Islet precursor cell (in vitro differentiated cells): ENCODE data around the gene PUS1.

Experiments
- DNase-seq: peaks from one replicate; pipeline ENCODE4 v3.0.0-alpha.2; 2018

Gene PUS1

DNA sequence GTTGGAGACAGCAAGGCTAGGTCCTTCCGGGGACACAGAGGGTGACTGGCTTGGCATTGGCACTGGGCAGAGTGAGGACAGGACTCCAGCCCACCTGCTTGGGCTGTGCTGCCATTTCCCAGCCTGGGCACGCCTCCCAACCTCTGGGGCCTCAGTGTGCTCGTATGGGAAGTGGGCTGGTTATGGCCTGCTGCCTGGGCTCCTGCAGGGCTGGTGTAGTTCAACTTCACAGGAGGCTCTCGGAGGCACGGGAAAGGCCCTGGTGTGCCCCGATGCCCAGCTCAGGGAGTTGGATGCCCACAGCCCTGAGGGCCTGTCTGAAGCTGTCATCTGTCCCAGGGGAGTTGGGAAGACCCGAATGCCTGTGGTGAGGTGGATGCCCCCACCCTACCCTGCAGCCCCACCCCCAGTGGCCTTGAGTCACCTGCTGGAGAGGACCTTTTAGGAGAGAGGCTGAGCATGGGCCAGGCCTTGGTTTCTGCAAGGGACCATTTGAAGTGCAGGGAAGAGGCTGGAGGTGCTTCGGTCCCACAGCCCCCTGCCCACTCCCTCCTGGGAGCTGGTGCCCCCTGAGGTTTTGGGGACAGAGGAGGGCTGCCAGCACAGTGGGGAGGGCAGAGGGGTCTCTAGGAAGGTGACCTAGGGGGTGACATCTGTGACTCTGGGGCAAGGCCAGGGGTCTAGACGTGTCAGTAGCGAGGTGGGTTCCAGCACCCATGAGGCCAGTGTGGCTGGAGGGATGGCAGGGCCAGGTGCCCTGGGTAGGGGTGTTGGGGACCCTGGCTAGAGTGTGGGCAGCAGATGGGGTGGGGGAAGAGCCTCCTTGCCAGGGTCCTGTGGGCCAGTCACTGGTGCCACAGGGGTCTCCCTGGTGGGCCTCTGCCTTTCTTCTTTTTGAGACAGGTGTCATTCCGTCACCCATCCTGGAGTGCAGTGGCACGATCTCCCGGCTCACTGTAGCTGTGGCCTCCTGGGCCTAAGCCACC, 25.5 kb upstream of the PUS1 start:
- DNase-seq, result no peak

DNA sequence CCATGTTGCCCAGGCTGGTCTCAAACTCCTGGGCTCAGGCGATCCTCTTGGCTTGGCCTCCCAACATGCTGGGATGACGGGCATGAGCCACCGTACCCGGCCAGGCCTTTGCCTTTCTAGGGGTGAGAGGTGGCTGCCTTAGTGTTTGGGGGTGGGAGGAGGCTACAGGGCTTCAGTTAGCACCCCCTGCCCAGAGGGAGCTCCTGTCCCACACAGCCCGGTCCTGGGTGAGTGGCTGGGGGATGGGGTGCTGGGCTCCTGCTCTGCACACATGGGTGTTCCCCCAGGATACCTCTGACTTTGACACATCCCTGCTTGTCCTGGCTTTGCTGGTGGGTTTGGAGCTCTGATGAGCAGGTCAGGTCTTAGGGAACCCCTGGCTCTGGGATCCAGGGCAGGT, 24.7 kb upstream of the PUS1 start:
- DNase-seq, result no peak

DNA sequence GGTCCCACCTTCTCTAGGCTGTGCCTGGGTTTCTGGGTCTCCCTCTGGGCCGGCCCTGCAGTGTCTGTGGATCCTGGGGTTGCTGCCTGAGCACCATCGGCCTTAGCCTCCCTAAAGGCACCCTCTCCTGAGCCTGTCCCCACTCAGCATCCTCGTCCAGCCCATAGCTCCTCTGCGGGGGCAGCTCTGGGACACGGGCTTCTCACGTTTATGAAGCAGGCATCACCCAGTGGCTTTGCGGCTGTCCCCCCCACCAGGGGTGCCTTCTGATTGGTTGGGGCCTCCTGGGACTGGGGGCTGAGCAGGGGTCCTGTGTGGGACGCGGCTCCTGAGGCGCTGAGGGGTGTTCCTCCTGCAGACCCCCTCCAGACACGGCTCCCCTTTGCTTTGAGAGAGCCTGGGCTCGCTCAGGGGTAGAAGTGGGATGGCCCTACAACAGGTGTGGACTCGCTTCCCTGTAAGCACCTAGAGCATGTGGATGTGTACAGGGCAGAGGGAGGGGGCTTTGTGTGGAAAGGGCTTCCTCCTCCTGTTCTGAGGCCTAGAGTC, 23.9 kb upstream of the PUS1 start:
- DNase-seq, result no peak

DNA sequence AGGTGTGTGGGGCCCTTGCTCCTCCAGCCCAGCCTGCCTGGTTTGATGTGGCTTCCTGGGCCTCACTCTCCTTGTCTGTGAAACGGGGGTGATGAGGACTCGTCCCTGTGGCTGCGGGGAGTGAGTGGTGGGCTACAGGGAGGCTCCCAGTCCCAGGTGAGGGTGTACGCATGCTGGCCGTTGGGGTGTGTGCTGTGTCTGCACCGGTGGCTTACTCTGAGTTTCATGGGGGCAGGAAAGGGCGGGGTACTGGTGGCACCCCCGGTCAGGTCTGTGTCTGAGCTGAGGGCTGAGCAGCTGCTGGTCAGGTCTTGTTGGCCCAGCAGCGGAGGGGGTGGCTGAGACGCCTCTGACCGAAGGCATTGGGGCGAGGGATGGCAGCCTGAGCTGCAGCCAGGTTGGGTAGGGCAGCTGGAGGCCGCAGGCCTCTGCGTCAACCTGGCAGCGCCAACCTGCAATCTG, 23.4 kb upstream of the PUS1 start:
- no peak for DNase-seq

- DNase-seq, result no peak
These were observed 21.5 kb upstream of the PUS1 start for GRCh38 chr12:131907379-131908091.

DNA sequence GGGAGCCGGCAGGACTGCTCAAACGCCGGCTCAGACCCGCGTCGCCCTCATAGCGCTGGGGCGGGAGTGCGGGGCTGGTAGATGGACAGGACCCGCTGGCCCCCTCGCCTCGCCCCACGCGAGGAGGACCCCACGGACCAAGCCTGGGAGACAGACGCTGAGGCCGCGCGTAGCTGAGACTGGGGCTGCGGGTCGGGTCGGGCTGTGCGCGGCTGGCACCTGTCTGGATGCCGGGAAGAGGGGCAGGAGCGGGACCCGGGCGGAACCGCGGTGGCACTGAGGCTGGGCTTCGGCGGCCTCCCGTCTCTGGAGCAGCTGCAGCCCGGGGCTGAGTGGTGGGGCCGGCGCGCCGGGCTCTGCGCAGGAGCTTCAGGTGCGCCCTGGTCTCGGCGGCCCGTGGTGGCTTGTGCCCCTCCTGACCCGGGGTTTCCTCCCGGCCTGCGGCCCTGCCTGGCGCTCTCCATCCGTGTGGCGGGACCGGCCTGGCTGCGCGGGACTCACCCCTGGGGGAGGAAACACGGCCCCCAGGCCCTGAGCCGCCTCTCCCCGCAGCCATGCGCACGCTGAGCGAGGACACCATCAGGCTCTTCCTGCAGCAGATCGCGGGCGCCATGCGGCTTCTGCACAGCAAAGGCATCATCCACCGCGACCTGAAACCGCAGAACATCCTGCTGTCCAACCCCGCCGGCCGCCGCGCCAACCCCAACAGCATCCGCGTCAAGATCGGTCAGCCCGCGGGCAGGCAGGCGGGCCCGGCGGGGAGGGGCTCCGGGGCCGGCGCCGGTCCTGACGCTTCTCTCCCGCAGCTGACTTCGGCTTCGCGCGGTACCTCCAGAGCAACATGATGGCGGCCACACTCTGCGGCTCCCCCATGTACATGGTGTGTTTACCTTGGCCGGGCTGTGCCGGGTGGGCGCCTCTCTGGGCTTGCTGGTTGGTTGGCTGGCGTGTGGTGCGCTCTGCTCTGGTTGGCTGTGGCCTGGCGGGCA, 20.7 kb upstream of the PUS1 start:
- DNase-seq, result no peak

DNA sequence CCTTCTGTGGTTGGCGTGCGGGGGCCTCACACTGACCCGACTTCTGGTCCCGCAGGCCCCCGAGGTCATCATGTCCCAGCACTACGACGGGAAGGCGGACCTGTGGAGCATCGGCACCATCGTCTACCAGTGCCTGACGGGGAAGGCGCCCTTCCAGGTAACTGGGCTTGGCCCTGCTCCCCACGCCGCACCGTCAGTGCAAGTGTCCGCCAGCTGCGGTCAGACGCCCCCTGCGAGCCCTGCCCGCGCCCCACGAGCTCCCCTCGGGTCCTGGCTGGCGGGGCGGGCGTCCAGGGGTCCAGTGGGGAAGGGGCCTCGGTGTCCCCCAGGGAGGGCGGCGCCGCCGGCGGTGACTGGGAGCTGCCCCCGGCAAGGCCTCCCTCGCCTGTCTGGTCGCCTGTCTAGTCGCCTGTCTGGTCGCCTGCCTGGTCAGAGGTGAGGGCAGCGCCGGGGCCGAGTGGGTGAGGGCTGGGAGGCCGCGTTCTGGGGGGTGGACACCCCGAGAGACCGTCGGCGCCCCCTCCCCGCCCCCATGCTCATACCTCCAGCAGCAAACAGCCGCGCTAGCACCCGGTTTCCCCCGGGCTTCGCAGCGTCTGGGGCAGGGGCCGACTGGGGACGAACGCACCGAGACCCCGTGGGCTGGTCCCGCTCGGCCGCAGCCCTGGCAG, 19.9 kb upstream of the PUS1 start:
- DNase-seq, result no peak

DNA sequence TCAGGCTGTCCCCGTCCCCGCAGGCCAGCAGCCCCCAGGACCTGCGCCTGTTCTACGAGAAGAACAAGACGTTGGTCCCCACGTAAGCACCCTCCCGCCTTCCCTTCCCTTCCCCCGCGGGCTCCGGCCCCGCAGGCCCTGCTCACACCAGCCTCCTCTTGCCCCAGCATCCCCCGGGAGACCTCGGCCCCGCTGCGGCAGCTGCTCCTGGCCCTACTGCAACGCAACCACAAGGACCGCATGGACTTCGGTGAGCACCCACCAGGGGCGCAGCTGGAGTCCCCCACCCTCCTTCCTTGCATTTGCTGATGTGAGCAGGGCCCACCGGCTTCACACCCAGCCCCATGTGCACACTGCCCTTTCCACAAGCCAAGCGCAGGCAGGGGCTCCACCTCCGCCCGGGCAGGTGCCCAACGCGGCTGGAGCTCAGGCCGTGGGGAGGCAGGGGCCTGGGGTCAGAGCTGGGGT, 19.3 kb upstream of the PUS1 start:
- no peak for DNase-seq

- no peak for DNase-seq
These were observed 18.6 kb upstream of the PUS1 start for GRCh38 chr12:131910302-131911027.

- DNase-seq, result no peak
These were observed 17.9 kb upstream of the PUS1 start for GRCh38 chr12:131911028-131911650.

- no peak for DNase-seq
These were observed 17.1 kb upstream of the PUS1 start for GRCh38 chr12:131911851-131912477.

- no peak for DNase-seq
These were observed 16.4 kb upstream of the PUS1 start for GRCh38 chr12:131912518-131913274.

GRCh38 chr12:131913666-131914065, 15.4 kb upstream of the PUS1 start:
- DNase-seq, result no peak

- DNase-seq, result no peak
These were observed 14.8 kb upstream of the PUS1 start for GRCh38 chr12:131914179-131914702.

DNA sequence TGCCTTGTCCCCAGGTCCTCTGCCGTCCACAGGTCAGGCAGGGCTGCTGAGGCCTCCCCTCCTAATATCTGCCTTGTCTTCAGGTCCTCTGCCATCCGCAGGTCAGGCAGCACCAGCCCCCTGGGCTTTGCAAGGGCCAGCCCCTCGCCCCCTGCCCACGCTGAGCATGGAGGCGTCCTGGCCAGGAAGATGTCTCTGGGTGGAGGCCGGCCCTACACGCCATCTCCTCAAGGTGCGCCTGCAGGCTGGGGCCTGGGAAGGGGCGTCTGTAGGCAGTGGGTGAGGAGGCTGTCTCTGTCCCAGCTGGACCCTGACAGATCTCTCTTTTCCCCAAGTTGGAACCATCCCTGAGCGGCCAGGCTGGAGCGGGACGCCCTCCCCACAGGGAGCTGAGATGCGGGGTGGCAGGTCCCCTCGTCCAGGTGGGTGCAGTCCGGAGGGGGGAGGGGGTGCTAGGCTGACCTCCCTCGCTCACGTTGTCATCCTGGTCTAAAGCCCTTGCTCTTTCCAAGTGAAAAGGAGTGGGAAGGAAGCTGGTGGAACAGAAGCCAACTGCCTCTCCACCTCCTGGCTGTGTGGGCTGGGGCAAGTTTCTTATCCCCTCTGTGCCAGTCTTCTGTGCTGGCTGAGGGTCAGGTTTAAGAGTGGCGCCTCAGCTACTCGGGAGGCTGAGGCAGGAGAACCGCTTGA, 13.9 kb upstream of the PUS1 start:
- DNase-seq, result no peak

DNA sequence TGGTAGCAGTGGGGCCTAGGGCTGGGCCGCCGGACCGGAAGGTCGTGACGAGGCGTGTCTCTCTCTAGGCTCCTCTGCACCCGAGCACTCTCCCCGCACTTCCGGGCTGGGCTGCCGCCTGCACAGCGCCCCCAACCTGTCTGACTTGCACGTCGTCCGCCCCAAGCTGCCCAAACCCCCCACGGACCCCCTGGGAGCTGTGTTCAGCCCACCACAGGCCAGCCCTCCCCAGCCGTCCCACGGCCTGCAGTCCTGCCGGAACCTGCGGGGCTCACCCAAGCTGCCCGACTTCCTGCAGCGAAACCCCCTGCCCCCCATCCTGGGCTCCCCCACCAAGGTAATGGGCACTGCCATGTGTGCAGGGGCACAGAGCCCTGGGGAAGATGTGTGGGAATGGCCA, 13.3 kb upstream of the PUS1 start:
- peak; percentile 50 for DNase-seq

- peak; percentile 59 for DNase-seq
These were observed 12.6 kb upstream of the PUS1 start for GRCh38 chr12:131916306-131917138.
